Epithelial cell of esophagus (primary cell): ENCODE results near the gene DLL1.

Source experiments
- DNase-seq: peaks from one replicate; pipeline ENCODE4 v3.0.0; 2010; ENCODE audit warnings: low read depth
- H3K4me3 ChIP-seq: 2 replicates; pipeline ENCODE4 v1.5.1; 2011; ENCODE audit warnings: mild to moderate bottlenecking, low read length, control low read depth
- TF ChIP-seq, protein P1 (sequence below): IDR thresholded peaks from 2 replicates; pipeline ENCODE4 v1.5.1; 2011; ENCODE audit warnings: low read depth, mild to moderate bottlenecking, low read length, control low read depth, inconsistent platforms; ENCODE audit not compliant: insufficient read depth; ENCODE audit errors: missing control alignments

DLL1 gene

DNA sequence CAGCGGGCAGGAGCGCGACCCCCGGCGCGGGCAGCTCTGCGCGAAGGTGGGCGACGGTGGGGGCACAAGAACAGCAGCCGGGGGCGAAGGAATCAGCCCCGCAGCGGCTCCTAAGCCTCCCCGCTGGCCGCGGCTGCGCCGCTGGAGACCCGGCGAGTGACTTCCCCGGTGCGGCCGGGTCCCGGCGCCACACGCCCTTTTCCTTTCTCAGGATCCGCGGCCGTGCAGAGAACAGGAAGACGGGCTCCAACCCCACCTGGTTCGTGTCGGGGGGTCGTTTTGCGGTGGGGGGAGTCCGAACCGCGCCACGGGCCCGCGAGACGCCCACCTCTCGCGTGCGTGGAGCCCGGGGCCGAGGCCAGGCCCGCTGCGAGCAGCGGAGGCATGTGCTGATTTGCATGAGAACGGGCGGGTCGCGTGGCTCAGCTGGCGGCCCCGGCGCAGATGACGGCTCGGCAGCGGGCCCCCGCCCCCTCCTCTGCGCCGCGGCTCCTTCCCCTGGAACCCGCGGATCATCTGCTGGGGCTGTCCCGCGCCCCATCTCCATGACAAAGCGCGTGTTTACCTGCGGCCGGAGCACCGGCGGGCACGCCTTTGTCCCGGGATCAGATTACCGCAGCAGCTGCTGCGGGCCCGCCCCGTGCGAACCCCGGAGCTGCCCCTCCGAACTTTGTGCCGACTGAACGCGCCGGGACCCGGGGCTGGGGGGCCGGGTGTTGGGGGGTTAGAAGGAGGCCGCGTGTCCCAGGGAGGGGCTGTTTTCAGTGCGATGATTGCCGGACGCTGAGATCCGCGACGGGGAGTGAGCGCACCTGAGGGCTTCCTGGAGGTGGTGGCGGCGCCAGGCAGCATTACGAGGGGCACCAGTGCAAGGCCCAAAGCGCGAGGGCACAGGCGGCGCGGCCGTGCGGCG lies 4.9 kb upstream of the DLL1 start:
- peak overlapping the region; percentile 40 for H3K4me3 ChIP-seq
- peak; percentile 53 for DNase-seq
- TF ChIP-seq, protein P1, sequence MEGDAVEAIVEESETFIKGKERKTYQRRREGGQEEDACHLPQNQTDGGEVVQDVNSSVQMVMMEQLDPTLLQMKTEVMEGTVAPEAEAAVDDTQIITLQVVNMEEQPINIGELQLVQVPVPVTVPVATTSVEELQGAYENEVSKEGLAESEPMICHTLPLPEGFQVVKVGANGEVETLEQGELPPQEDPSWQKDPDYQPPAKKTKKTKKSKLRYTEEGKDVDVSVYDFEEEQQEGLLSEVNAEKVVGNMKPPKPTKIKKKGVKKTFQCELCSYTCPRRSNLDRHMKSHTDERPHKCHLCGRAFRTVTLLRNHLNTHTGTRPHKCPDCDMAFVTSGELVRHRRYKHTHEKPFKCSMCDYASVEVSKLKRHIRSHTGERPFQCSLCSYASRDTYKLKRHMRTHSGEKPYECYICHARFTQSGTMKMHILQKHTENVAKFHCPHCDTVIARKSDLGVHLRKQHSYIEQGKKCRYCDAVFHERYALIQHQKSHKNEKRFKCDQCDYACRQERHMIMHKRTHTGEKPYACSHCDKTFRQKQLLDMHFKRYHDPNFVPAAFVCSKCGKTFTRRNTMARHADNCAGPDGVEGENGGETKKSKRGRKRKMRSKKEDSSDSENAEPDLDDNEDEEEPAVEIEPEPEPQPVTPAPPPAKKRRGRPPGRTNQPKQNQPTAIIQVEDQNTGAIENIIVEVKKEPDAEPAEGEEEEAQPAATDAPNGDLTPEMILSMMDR: no peak

DNA sequence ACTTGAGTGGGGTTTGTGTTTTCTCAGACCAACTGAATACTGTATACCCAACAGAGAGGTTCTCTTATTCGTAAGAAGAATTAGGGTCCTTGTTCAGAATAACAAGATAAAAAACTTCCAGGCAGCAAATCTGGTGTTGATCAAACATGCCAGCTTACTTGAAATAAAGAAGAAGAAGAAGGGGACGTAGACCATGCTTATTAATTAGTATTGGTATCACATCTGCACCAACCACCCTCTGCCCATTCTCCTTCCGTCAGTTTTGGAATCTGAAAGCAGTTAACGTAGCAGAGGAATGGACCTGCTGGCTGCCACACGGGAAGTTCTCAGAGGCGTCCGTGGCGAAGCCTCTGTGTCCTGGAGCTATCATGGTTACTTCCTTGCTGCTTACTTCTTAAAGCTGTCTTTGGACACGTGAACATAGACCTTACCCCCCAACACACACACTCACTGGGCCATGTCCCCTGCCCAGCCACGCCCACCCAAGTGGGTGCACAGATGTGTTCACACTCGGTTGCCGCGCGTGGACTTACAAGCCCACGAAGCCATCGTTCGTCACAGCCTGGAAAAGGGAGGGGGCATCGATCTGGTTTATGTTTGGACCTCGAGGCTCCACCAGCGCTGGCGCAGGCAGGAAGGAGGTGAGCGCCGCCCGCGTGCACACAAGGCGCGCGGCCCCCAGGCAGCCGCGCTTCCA lies 4.1 kb upstream of the DLL1 start:
- TF ChIP-seq, protein P1: no peak
- H3K4me3 ChIP-seq: peak overlapping the region; percentile 5
- DNase-seq: no peak

DNA sequence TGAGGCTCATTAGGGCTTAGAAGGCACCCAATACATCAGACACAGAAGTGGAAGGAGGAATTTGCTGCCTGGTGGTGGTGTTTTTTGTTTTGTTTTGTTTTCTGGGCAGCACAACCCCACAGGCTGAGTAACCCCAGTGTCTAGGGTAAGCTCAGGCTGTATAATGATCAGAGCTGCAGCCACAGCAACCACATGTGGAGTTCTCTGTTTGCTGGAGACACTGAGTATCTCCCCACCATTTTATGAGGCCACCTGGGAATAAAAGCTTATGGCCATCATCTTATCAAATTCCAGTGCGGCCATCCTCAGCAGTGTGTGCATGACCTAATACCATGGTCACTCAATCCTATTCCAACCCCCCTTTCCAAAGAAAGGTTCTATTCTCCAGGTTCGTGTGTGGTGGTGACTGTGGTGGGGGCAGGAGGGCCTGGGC lies 3.4 kb upstream of the DLL1 start:
- DNase-seq: no peak
- H3K4me3 ChIP-seq: no peak overlapping the region
- TF ChIP-seq, protein P1: no peak

DNA sequence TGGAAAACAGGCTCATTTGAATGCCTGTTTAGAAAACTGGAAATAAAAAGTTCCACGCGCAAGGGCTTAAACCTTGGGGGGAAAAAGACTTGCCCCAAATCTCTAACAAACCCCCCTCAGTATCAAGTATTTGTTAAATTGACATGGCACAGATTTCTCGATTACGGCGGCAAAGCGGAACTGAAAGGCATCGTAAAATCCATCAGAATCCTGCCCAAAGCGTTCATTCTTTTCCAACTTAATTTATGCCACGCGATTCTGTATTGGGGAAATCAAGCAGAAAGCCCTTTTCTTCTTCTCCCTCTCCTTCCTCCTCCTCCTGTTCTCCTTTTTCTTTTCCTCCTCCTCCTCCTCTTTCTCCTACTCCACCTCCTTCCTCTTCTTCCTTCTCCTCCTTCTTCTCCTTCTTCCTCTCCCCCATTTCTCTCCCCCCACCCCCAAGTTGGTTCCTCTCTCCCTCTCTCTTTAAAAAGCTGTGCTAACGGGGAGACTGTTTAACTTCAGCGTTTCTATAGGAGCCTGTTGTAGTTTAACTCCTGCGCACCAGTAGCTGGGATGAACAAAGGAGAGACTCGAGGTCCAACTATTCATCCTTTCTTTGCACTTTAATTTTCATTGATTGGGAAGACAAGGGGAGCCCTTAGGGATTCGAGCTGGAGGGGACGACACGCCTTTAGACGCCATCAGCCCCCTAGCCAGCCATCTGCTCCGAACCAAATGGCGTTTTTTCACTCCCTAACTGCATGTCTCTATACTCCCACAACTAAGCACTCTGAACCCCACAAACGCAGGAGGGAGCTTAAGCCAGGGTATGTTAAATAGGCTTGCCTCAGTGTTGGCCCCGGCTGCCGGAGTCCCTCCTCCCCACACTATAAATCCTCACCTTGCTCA lies 2.7 kb upstream of the DLL1 start:
- TF ChIP-seq, protein P1: no peak
- no peak for DNase-seq
- H3K4me3 ChIP-seq: no peak overlapping the region

DNA sequence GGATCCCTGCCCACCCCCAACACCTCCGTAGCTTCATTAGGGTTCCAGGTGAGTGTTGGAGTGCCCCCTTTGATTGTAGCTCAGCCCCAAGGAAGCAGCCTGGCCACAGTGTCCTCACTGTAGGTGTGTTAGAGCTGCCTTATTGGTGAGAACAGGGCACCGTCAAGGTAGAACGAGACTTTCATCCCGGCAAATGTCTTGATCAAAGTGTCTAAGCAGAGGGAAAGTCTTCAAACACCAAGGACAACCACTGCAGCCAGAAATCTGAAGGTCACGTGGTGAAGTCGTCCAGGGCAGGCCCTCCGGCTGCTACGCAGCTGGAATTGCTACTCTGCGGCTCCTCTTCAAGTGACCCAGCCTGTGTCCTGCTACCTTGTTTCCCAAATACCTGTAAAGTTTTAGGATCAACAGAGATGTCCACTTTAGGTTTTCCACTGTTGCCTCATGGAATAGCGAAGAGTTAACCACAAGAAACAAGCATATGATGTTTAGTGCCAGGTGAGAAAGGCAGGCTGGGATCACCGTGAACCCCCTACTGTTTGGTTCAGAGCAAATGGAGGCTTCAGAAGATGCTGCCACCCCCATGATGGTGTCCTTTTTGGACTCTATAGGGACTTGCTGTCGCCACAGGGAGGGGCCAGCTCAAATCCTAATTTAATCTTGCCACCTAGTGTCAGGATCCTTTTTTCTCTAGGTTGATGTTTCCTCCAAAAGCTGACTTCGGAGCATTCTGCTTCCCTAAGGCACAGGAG lies 1.7 kb upstream of the DLL1 start:
- peak; percentile 52 for DNase-seq
- TF ChIP-seq, protein P1: peak; percentile 46
- H3K4me3 ChIP-seq: peak overlapping the region; percentile 72

DNA sequence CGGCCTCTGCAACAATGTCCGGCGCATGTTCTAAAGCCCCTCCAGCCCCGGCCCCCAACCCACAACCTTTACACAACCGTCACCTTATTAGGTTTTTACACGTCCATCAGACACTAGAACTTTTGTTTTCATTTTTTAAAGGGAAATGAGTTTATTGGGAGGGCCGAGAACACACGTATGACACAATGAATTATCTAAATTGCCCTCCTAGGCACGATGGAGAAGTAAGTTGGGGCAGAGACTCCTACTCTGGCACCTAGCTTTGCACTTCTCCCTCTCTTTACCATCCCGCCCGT lies 1.2 kb upstream of the DLL1 start:
- DNase-seq: no peak
- peak overlapping the region; percentile 72 for H3K4me3 ChIP-seq
- TF ChIP-seq, protein P1: peak; percentile 0
